Endothelial cell of umbilical vein (primary cell): ENCODE measurements around the gene BRD3. TPM values are rescaled to one million over a fixed set of nuclear protein-coding genes. Genes with fewer than 3 reads are reported as not detected.

Experiments
- BruUV-seq: library from RNA; stranded (reverse); fragments of 400-500 nt; replicated peaks from 2 replicates; lab custom pipeline; 2021; lab: Mats Ljungman, UMichigan
- CTCF ChIA-PET: fragments of 300-600, 350-600 bp; sonication (Branson Sonifier 250); formaldehyde crosslinking; loops from one replicate; lab custom pipeline; 2021; ENCODE audit warnings: antibody characterized with exemption, inconsistent platforms; lab: Charles Lee
- POLR2A ChIA-PET: fragments of 300-600, 350-600 bp; sonication (Branson Sonifier 250); formaldehyde crosslinking; loops from one replicate; lab custom pipeline; 2021; ENCODE audit warnings: antibody characterized with exemption, inconsistent platforms; lab: Charles Lee
- DNase-seq: peaks from one replicate; pipeline ENCODE4 v3.0.0-alpha.2; 2011; ENCODE audit warnings: low read depth, low spot score
- FAIRE-seq: peaks from 2 replicates; lab custom pipeline; 2011; peaks lifted over from hg19 to GRCh38; lab: Jason Lieb, UNC
- H2AFZ ChIP-seq: 2 replicates; pipeline ENCODE4 v1.6.0; 2012; ENCODE audit warnings: low read depth, low read length, control low read depth, inconsistent platforms
- H3K27ac ChIP-seq: 2 replicates; pipeline ENCODE4 v1.5.1; 2011; ENCODE audit warnings: low read depth, mild to moderate bottlenecking, control low read depth, low read length, moderate library complexity; ENCODE audit not compliant: insufficient read depth
- H3K27me3 ChIP-seq, 2 experiments: 2 replicates each; pipeline versions ENCODE4 v1.6.0 to v1.6.1; 2011; ENCODE audit warnings: low read length in 2 of 2, mixed read lengths in 1 of 2; ENCODE audit not compliant: control insufficient read depth in 2 of 2, insufficient read depth in 2 of 2
- H3K36me3 ChIP-seq, 2 experiments: 2 replicates in 1 of 2; 3 replicates in 1 of 2; pipeline ENCODE4 v1.5.1; 2011; ENCODE audit warnings: low read length in 2 of 2, mild to moderate bottlenecking in 1 of 2, moderate library complexity in 1 of 2; ENCODE audit not compliant: control insufficient read depth in 2 of 2, insufficient read depth in 2 of 2; ENCODE audit errors: extremely low read depth in 1 of 2
- H3K4me1 ChIP-seq: 3 replicates; pipeline ENCODE4 v1.5.1; 2011; ENCODE audit warnings: mild to moderate bottlenecking, low read length; ENCODE audit not compliant: control insufficient read depth, insufficient read depth; ENCODE audit errors: extremely low read depth
- H3K4me2 ChIP-seq: 2 replicates; pipeline ENCODE4 v1.6.1; 2011; ENCODE audit warnings: low read length, control low read depth, mixed read lengths; ENCODE audit not compliant: insufficient read depth
- H3K4me3 ChIP-seq, 3 experiments: fragments of 200-600 bp in 1 of 3; sonication (generic), shearing (Covaris generic) in 1 of 3; replicated peaks in 1 of 3; 2 replicates each; pipeline ENCODE4 v1.5.1; 2011 to 2016; ENCODE audit warnings: control low read depth in 3 of 3, low read length in 3 of 3, mild to moderate bottlenecking in 2 of 3, inconsistent platforms in 1 of 3, low read depth in 1 of 3, moderate library complexity in 1 of 3; ENCODE audit not compliant: insufficient read depth in 1 of 3
- H3K79me2 ChIP-seq: 2 replicates; pipeline ENCODE4 v1.6.0; 2012; ENCODE audit warnings: low read length, inconsistent platforms; ENCODE audit not compliant: control insufficient read depth, insufficient read depth
- H3K9ac ChIP-seq: replicated peaks from 2 replicates; pipeline ENCODE3; 2011; ENCODE audit warnings: low read length, control low read depth; ENCODE audit not compliant: insufficient read depth; ENCODE audit errors: extremely low read depth
- H3K9me1 ChIP-seq: replicated peaks from 3 replicates; pipeline ENCODE4 v1.6.0; 2011; ENCODE audit warnings: mild to moderate bottlenecking, low read length; ENCODE audit not compliant: control insufficient read depth, insufficient read depth; ENCODE audit errors: extremely low read depth
- H3K9me3 ChIP-seq: replicated peaks from 2 replicates; pipeline ENCODE4 v1.5.1; 2012; ENCODE audit warnings: low read length, inconsistent platforms; ENCODE audit not compliant: control insufficient read depth, insufficient read depth
- H4K20me1 ChIP-seq: replicated peaks from 2 replicates; pipeline ENCODE3; 2011; ENCODE audit warnings: mild to moderate bottlenecking, low read length; ENCODE audit not compliant: control insufficient read depth, insufficient read depth; ENCODE audit errors: extremely low read depth
- CTCF ChIP-seq, 2 donors: IDR thresholded peaks; 1 replicate in 1 of 2; 2 replicates in 1 of 2; pipeline ENCODE4 v1.5.1; 2011; ENCODE audit warnings: low read length in 2 of 2, mild to moderate bottlenecking in 2 of 2, moderate library complexity in 2 of 2, control low read depth in 1 of 2, inconsistent platforms in 1 of 2, low read depth in 1 of 2; ENCODE audit not compliant: insufficient read depth in 1 of 2; ENCODE audit errors: extremely low read depth in 1 of 2
- EZH2 ChIP-seq: IDR thresholded peaks from 2 replicates; pipeline ENCODE4 v1.6.1; 2012; ENCODE audit warnings: borderline replicate concordance, low read depth, mild to moderate bottlenecking, moderate library complexity, low read length, inconsistent platforms; ENCODE audit not compliant: severe bottlenecking
- FOS ChIP-seq: IDR thresholded peaks from 2 replicates; pipeline ENCODE4 v1.6.1; 2011; ENCODE audit warnings: mild to moderate bottlenecking, low read length, moderate library complexity, borderline replicate concordance; ENCODE audit not compliant: insufficient read depth
- GATA2 ChIP-seq: IDR thresholded peaks from 2 replicates; pipeline ENCODE4 v1.7.0; 2011; ENCODE audit warnings: low read depth, mild to moderate bottlenecking, moderate library complexity, mixed read lengths, low read length; ENCODE audit not compliant: insufficient read length, insufficient read depth
- JUN ChIP-seq: IDR thresholded peaks from 2 replicates; pipeline ENCODE4 v1.6.1; 2011; ENCODE audit warnings: borderline replicate concordance, low read depth; ENCODE audit not compliant: insufficient read length, insufficient read depth
- MAX ChIP-seq: IDR thresholded peaks from 2 replicates; pipeline ENCODE4 v1.6.1; 2011; ENCODE audit not compliant: insufficient read depth, insufficient read length
- MYC ChIP-seq: IDR thresholded peaks from one replicate; pipeline ENCODE4 v1.6.1; 2011; ENCODE audit warnings: mild to moderate bottlenecking, low read depth, low read length
- POLR2A ChIP-seq: IDR thresholded peaks from 2 replicates; pipeline ENCODE4 v1.6.1; 2012; ENCODE audit warnings: low read depth, mild to moderate bottlenecking, control low read depth, low read length
- POLR2AphosphoS5 ChIP-seq: IDR thresholded peaks from 2 replicates; pipeline ENCODE4 v1.6.1; 2012; ENCODE audit warnings: low read depth, mild to moderate bottlenecking, control low read depth, low read length, moderate library complexity; ENCODE audit not compliant: insufficient read depth
- dilution Hi-C: fragments of 300-500 bp; cut with MboI; formaldehyde crosslinking; loops from one replicate; pipeline ENCODE4 v1.15.0; 2019; ENCODE audit warnings: low sequenced_read_pairs; ENCODE audit not compliant: extremely low pct_ligation_motif_present
- intact Hi-C: fragments of 100-400 bp; cut with micrococcal nuclease; formaldehyde crosslinking; loops from one replicate; pipeline ENCODE4 v1.10.0; 2022
- polyA plus RNA-seq, 4 experiments: library from polyadenylated mRNA; depleted of rRNA in 3 of 4; stranded (reverse) in 3 of 4; unstranded in 1 of 4; fragments of >200 nt; gene quantifications; 2 replicates each; pipeline versions ENCODE4 v1.2.1 to v1.2.3, GENCODE V29; 2011 to 2012; ENCODE audit warnings: missing spikeins in 1 of 4
- total RNA-seq: library from RNA; stranded (reverse); gene quantifications from 2 replicates; pipeline ENCODE4 v1.2.3, GENCODE V29; 2021

The BRD3 gene
- total and polyA plus RNA-seq, 2 donors (not counting 3 experiments of a cell fraction or from before 2014, with no cell fraction given) = 10.5 to 47.1 TPM

- CTCF ChIA-PET = no interaction called here
- no peak for TF ChIP-seq GATA2
- no peak for TF ChIP-seq POLR2A
- TF ChIP-seq MAX = no peak
- no peak for TF ChIP-seq EZH2
- TF ChIP-seq POLR2AphosphoS5 = no peak
- TF ChIP-seq JUN = no peak
- no peak for TF ChIP-seq CTCF (IDR thresholded peaks at IDR 0.05; ENCODE audit: extremely low read depth in 1 of 2, insufficient read depth in 1 of 2, low read depth in 1 of 2, low read length in 2 of 2)
- no peak for TF ChIP-seq MYC
- no peak for TF ChIP-seq FOS
- no peaks in the 10 kb centered on the region for H3K4me1 ChIP-seq
- BruUV-seq = no TSS peak
- intact Hi-C loops = no loop called here
- no peaks in the 10 kb centered on the region for H3K27me3 ChIP-seq
- H3K4me2 ChIP-seq = no peak overlapping the region
- H3K27ac ChIP-seq = no peak overlapping the region
- H3K9me1 ChIP-seq = no peaks in the 10 kb centered on the region
- H3K9ac ChIP-seq = no peak overlapping the region
- H3K4me3 ChIP-seq = no peak overlapping the region
- no peak overlapping the region for H2AFZ ChIP-seq
- FAIRE-seq (no peak), DNase-seq (no peak)
- H3K36me3 ChIP-seq = peaks cover 12 to 49% of the 10 kb centered on the region in 2 experiments
- H3K79me2 ChIP-seq = no peaks in the 10 kb centered on the region
- POLR2A ChIA-PET = no interaction called here
- no peaks in the 10 kb centered on the region for H4K20me1 ChIP-seq
- H3K9me3 ChIP-seq = no peaks in the 10 kb centered on the region
- dilution Hi-C loops = no loop called here
Observed at GRCh38 chr9:134035041-134036039, 32.5 kb downstream of the BRD3 start.
